ENCODE results near the gene SORCS2. TPM values are rescaled to one million over a fixed set of nuclear protein-coding genes. Genes with fewer than 3 reads are reported as not detected.

Gene SORCS2
- total and polyA plus RNA-seq, 3 donors from 2014 or later: 2.7 to 4.6 (median 2.9) TPM

GRCh38 chr4:7398104-7398423, 205.7 kb downstream of the SORCS2 start:
- intact Hi-C loops (cut with DNase I; ENCODE audit: low total_unique reads): no loop called here
- H3K9me3 ChIP-seq: no peaks in the 10 kb centered on the region
- H3K4me1 ChIP-seq: no peaks in the 10 kb centered on the region
- no peaks in the 10 kb centered on the region for H3K27me3 ChIP-seq
- DNase-seq: no peak
- TF ChIP-seq POLR2A (IDR thresholded peaks at IDR 0.05): no peak
- TF ChIP-seq CTCF (IDR thresholded peaks at IDR 0.05): no peak
- no peak overlapping the region for H3K27ac ChIP-seq
- H3K4me3 ChIP-seq: no peak overlapping the region
- H3K36me3 ChIP-seq (ENCODE audit: low read depth, missing control alignments): no peaks in the 10 kb centered on the region
- 27 to 43% methylated on average over 6 of the region's 6 CpGs for WGBS, 2 donors

GRCh38 chr4:7398788-7399439, 206.6 kb downstream of the SORCS2 start:
- Histone ChIP-seq H3K4me3 (no peak overlapping the region), H3K27ac (no peak overlapping the region), H3K27me3 (no peaks in the 10 kb centered on the region), H3K36me3 (ENCODE audit: low read depth, missing control alignments) (no peaks in the 10 kb centered on the region), H3K4me1 (no peaks in the 10 kb centered on the region), H3K9me3 (no peaks in the 10 kb centered on the region)
- WGBS, 2 donors: 75 to 82% methylated on average over 8 of the region's 8 CpGs
- TF ChIP-seq POLR2A (IDR thresholded peaks at IDR 0.05) (no peak), CTCF (IDR thresholded peaks at IDR 0.05) (no peak)
- DNase-seq: no peak
- intact Hi-C loops (cut with DNase I; ENCODE audit: low total_unique reads): no loop called here

- Histone ChIP-seq H3K4me1 (no peaks in the 10 kb centered on the region), H3K36me3 (ENCODE audit: low read depth, missing control alignments) (no peaks in the 10 kb centered on the region), H3K4me3 (no peak overlapping the region), H3K27ac (no peak overlapping the region), H3K9me3 (no peaks in the 10 kb centered on the region), H3K27me3 (no peaks in the 10 kb centered on the region)
- 89 to 95% methylated on average over 11 to 16 of the region's 16 CpGs for WGBS, 2 donors
- intact Hi-C loops (cut with DNase I; ENCODE audit: low total_unique reads): no loop called here
- TF ChIP-seq CTCF (IDR thresholded peaks at IDR 0.05) (no peak), POLR2A (IDR thresholded peaks at IDR 0.05) (no peak)
- peak; percentile 7 for DNase-seq
These were observed 207.3 kb downstream of the SORCS2 start for GRCh38 chr4:7399440-7400234.

- Histone ChIP-seq H3K9me3 (no peaks in the 10 kb centered on the region), H3K4me3 (no peak overlapping the region), H3K36me3 (ENCODE audit: low read depth, missing control alignments) (no peaks in the 10 kb centered on the region), H3K27ac (no peak overlapping the region), H3K27me3 (no peaks in the 10 kb centered on the region), H3K4me1 (no peaks in the 10 kb centered on the region)
- TF ChIP-seq CTCF (IDR thresholded peaks at IDR 0.05) (no peak), POLR2A (IDR thresholded peaks at IDR 0.05) (no peak)
- 84 to 97% methylated on average over 2 of the region's 2 CpGs for WGBS, 2 donors
- intact Hi-C loops (cut with DNase I; ENCODE audit: low total_unique reads): no loop called here
- DNase-seq: no peak
These were observed 208.4 kb downstream of the SORCS2 start for GRCh38 chr4:7400671-7401298.
